BLaER1 treated with 17β-estradiol and CSF1 and Interleukin-3, amounts not matched to agents 10 nM and 100 nM (cell line): ENCODE results near the gene SMIM35.

Source experiments
- H3K27ac ChIP-seq, 11 experiments: shearing (Covaris generic); formaldehyde crosslinking; 2 replicates each; pipeline ENCODE4 v1.8.1; 2022
- H3K27me3 ChIP-seq, 11 experiments: shearing (Covaris generic); formaldehyde crosslinking; 2 replicates each; pipeline ENCODE4 v1.8.1; 2022
- H3K36me3 ChIP-seq, 11 experiments: shearing (Covaris generic); formaldehyde crosslinking; 2 replicates each; pipeline ENCODE4 v1.8.1; 2022
- H3K4me1 ChIP-seq, 10 experiments: shearing (Covaris generic); formaldehyde crosslinking; 2 replicates each; pipeline ENCODE4 v1.8.1; 2022
- H3K4me2 ChIP-seq, 11 experiments: shearing (Covaris generic); formaldehyde crosslinking; 2 replicates each; pipeline ENCODE4 v1.8.1; 2022
- H3K4me3 ChIP-seq, 10 experiments: shearing (Covaris generic); formaldehyde crosslinking; 2 replicates each; pipeline ENCODE4 v1.8.1; 2022
- H3K9ac ChIP-seq, 11 experiments: shearing (Covaris generic); formaldehyde crosslinking; 2 replicates each; pipeline ENCODE4 v1.8.1; 2022
- H3K9me3 ChIP-seq, 11 experiments: shearing (Covaris generic); formaldehyde crosslinking; replicated peaks in 1 of 11; 2 replicates each; pipeline ENCODE4 v1.8.1; 2022
- H4K20me1 ChIP-seq, 11 experiments: shearing (Covaris generic); formaldehyde crosslinking; 2 replicates each; pipeline ENCODE4 v1.8.1; 2022
- Cebpa-rat ChIP-seq, 11 experiments: shearing (Covaris generic); IDR thresholded peaks; 2 replicates each; pipeline ENCODE4 v1.8.1; 2022

SMIM35 gene

DNA sequence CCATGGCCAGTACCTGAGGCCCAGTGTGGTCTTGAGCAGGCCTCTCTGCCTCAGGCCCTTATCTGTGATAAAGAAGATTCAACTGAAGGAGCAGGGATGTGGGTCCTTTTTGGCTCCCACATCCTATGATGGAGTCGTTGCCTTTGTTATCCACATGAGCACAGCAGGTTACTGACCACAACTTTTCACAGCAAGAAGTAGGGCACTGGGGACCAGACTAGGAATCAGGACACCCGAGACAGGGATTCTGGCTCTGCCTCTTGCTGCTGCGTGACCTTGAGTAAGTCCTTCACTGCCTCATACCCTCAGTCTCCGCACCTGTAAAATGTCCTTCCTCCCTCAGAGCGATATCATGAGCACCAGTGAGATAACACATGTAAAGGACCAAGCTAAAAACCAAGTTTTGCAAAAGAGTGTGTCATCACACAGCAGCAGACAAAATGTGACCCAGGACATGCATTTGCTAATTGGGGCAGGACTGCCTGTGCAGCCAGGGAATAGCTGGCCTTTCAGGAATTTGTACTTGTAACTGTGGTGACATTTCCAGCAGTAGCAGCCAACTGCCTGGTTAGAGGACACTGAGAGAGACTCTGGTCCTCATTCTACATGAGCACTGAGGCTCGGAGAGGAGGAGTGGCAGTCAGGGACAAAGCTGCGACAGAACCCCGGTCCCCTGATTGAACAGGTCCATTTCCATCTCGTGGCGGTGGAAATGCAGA lies 13.2 kb upstream of the SMIM35 start:
- Histone ChIP-seq H3K9ac (no peak overlapping the region), H3K27me3 (no peaks in the 10 kb centered on the region), H4K20me1 (no peaks in the 10 kb centered on the region; a peak in 1 of 22 replicates), H3K4me2 (no peak overlapping the region), H3K4me3 (no peak overlapping the region), H3K4me1 (peaks cover 0 to 11% (median 7%) of the 10 kb centered on the region in 10 experiments; a peak in 6 of 20 replicates), H3K9me3 (no peaks in the 10 kb centered on the region), H3K27ac (no peak overlapping the region), H3K36me3 (no peaks in the 10 kb centered on the region)
- TF ChIP-seq Cebpa-rat (IDR thresholded peaks at IDR 0.05) = no peak

DNA sequence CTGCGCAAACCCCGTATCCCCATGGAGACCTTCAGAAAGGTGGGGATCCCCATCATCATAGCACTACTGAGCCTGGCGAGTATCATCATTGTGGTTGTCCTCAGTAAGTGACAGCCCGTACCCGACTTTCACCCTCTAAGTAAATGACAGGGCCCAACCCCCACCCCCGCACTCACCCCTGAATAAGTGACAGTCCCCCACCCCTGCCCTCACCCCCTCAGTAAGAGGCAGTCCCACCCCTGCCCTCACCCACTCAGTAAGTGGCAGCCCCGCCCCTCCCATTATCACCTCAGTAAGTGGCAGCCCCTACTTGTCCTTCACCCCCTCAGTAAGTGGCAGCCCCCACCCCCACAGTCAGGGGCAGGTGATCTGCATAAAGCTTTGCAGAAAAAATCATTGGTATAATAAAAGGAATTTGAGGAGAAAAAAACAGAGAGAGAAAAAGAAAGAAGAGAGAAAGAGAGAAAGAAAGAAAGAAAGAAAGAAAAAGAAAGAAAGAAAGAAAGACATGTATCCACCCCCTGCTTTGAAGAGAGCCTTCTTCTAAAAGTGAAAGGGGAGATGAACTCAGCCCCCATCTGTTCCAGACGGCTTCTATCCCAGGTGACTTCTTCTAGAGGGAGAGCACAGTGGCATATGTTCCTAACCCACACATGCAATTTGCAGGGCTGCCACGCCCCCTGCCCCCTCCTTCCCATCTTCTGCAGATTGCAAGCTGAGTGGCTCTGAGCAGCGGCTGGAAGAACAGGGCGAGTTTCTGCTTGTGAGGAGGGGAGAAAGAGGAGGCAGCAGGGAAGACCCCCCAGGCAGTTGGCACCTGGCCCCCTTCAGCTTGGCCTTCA lies 12.5 kb upstream of the SMIM35 start:
- Histone ChIP-seq H3K27me3 (no peaks in the 10 kb centered on the region), H4K20me1 (no peaks in the 10 kb centered on the region), H3K36me3 (no peaks in the 10 kb centered on the region), H3K4me3 (no peak overlapping the region), H3K4me1 (peaks cover 0 to 11% (median 7%) of the 10 kb centered on the region in 10 experiments; a peak in 6 of 20 replicates), H3K9ac (no peak overlapping the region), H3K4me2 (no peak overlapping the region), H3K9me3 (no peaks in the 10 kb centered on the region), H3K27ac (no peak overlapping the region)
- TF ChIP-seq Cebpa-rat (IDR thresholded peaks at IDR 0.05) = no peak

DNA sequence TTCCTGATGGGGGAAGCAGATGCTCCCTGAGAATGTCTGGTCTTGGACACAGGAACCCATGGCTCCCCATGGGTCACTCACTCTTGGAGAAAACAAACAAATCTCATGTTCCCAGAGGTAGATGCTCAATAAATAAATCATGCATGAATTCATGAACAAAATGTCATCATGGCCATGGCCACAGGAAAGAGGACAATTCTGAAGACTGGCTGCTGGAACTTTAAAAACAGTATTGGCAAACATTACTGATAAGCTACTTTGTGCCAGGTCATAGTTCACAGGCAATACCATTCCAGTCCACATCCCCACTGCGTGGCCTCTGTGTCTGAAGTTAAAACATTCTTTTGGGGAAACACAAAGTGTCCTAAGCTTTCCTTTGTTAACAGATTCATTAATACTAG lies 9.2 kb upstream of the SMIM35 start:
- H3K4me1 ChIP-seq = no peaks in the 10 kb centered on the region
- no peaks in the 10 kb centered on the region for H3K9me3 ChIP-seq
- no peaks in the 10 kb centered on the region for H3K36me3 ChIP-seq

DNA sequence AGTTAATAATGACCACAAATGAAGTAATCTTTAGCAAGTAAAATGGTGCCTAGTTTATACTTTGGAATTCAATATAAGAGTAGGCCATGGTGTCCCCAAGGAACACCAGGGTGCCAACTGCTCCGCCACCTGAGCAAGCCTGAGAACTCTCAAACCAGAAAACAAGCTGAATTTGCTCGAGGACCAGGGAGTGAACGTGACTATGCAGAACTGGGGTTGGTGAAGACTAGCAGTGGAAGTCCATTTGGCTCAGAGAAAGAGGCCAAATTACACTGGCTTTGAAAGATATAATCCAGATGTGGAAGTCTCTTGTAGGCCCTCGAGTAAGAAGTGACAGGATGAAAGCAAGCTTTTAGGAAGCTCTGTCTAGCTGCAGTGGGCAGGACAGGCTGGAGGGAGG lies 8.7 kb upstream of the SMIM35 start:
- no peak overlapping the region for H3K4me2 ChIP-seq

More for the DNA sequence above, 9.2 kb upstream of the SMIM35 start:
- no peak overlapping the region for H3K9ac ChIP-seq
- no peak overlapping the region for H3K27ac ChIP-seq
- H3K27me3 ChIP-seq = no peaks in the 10 kb centered on the region
- H4K20me1 ChIP-seq = no peaks in the 10 kb centered on the region
- H3K4me3 ChIP-seq = no peak overlapping the region
- H3K4me2 ChIP-seq = no peak overlapping the region
- no peak for TF ChIP-seq Cebpa-rat (IDR thresholded peaks at IDR 0.05)

DNA sequence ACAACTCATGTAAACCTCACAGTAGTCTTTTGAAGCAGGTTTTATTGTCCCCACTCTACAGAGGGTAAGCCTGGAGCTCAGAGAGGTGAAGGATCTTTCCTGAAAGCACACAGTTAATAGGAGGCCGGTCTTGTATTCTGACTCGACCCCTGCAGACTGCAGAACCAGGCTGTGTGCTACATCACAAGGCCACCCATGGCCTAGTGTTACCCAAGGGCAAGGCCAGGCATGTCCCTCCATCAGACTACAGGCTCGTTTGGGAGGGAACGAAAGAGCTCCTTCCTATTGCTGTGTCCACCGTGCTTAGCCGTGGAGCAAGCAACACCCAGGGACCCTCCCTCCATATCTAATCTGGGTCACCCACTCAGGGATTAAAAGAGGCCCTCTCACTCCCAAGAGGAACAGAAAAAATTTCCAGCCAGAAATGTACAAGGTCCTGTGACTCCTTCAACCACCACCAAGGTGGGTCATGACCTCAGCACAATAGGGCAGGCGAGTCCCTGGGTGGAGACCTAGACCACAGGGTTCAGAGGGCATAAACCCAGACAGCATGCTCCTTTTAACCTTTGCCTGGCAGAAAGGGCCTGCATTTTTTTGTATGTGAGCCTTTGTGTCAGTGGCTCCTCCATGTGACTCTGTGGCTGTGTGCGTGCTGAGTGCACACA lies 6.3 kb upstream of the SMIM35 start:
- Histone ChIP-seq H3K27me3 (no peaks in the 10 kb centered on the region), H3K27ac (no peak overlapping the region), H3K4me3 (no peak overlapping the region), H3K4me1 (peaks cover 5 to 12% (median 11%) of the 10 kb centered on the region in 10 experiments; a peak in 18 of 20 replicates), H3K36me3 (peaks cover 0 to 1% (median 0%) of the 10 kb centered on the region in 11 experiments; a peak in 1 of 22 replicates), H3K4me2 (no peak overlapping the region), H3K9me3 (peaks cover 4 to 15% (median 6%) of the 10 kb centered on the region in 11 experiments; a peak in 20 of 22 replicates), H3K9ac (no peak overlapping the region), H4K20me1 (no peaks in the 10 kb centered on the region)
- no peak for TF ChIP-seq Cebpa-rat (IDR thresholded peaks at IDR 0.05)

More for the DNA sequence above, 8.7 kb upstream of the SMIM35 start:
- no peaks in the 10 kb centered on the region for H3K36me3 ChIP-seq
- H3K27me3 ChIP-seq = no peaks in the 10 kb centered on the region
- H3K27ac ChIP-seq = no peak overlapping the region
- no peak overlapping the region for H3K4me3 ChIP-seq
- no peak for TF ChIP-seq Cebpa-rat (IDR thresholded peaks at IDR 0.05)
- no peaks in the 10 kb centered on the region for H3K4me1 ChIP-seq
- no peaks in the 10 kb centered on the region for H3K9me3 ChIP-seq
- H4K20me1 ChIP-seq = no peaks in the 10 kb centered on the region
- H3K9ac ChIP-seq = no peak overlapping the region

DNA sequence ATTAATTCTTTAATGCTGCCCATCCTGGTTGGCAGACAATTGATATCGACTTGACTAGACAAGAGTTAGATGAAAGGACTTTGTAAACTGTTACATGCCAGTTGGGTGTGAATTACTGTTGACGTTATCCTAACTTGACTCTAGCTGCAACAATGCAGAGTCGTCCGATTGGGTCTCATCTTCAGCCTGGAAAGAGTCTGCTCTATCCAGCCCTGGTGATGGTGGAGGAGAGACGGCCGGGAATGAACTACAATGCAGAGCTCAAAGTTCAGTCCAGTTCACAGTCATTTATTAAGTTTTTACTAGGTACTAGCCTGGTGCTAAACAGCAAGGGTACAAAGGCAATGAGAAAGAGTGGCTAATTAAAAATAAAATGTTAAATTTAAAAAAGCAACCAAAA lies 4.9 kb upstream of the SMIM35 start:
- peaks cover 0 to 7% (median 0%) of the 10 kb centered on the region in 11 experiments; a peak in 3 of 22 replicates for H3K36me3 ChIP-seq
- H3K27me3 ChIP-seq = no peaks in the 10 kb centered on the region
- H3K4me3 ChIP-seq = no peak overlapping the region
- no peak overlapping the region for H3K27ac ChIP-seq
- peaks cover 18 to 28% (median 19%) of the 10 kb centered on the region in 11 experiments for H3K9me3 ChIP-seq
- no peak for TF ChIP-seq Cebpa-rat (IDR thresholded peaks at IDR 0.05)
- no peak overlapping the region for H3K4me2 ChIP-seq
- H3K4me1 ChIP-seq = peaks cover 8 to 26% (median 18%) of the 10 kb centered on the region in 10 experiments; a peak in 18 of 20 replicates
- H3K9ac ChIP-seq = no peak overlapping the region
- no peaks in the 10 kb centered on the region for H4K20me1 ChIP-seq

DNA sequence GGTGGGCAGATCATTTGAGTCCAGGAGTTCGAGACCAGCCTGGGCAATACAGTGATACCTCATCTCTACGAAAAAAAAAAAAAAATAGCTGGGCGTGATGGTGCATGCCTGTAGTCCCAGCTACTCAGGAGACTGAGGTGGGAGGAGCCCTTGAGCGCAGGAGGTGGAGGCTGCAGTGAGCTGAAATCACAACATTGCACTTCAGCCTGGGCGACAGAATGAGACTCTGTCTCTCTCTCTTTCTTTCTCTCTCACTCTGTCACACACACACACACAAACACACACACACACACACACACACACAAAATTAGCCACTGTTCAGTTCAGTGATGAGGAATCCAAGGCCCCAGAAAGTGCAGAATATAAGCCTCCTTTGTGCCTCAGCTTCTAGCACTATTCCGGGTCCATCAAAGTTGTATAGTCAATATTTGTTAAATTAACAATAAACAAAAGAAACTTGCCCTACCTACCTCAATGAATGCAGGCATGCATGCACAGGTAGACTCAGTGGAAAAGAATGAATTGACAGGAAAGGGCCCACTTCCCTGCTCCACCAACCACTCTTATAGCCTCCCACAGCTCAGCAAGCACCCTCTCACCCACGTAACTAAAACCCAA lies 3.9 kb upstream of the SMIM35 start:
- H3K9me3 ChIP-seq = peaks cover 28 to 39% (median 30%) of the 10 kb centered on the region in 11 experiments
- no peak for TF ChIP-seq Cebpa-rat (IDR thresholded peaks at IDR 0.05)
- H4K20me1 ChIP-seq = no peaks in the 10 kb centered on the region

DNA sequence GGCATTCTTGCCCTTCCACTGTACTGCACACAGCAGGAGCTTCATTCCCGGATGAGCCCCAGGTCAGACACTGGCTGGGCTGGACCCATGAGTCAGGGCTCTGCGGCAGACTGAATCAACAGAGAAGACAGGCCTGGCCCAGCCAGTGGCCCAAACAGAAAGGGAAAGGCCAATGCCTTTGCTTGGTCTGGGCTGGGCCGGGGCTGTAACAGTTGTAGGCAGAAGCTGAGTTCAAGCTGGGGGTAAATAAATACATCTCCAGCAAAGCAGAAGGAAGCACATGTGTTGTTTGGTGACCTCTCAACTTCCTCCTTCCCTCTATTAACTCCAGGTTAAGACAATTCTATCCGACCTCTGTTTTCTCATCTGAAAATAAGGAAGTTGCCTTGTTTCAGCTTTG lies 1.8 kb upstream of the SMIM35 start:
- Histone ChIP-seq H3K27me3 (no peaks in the 10 kb centered on the region), H3K36me3 (peaks cover 0 to 7% (median 0%) of the 10 kb centered on the region in 11 experiments; a peak in 3 of 22 replicates), H3K9me3 (peaks cover 30 to 48% (median 33%) of the 10 kb centered on the region in 11 experiments), H4K20me1 (no peaks in the 10 kb centered on the region), H3K4me3 (no peak overlapping the region), H3K27ac (peak overlapping the region in 10 of 11 experiments; percentile 8 to 81 (median 66); a peak in 18 of 22 replicates), H3K4me1 (peaks cover 22 to 49% (median 32%) of the 10 kb centered on the region in 10 experiments), H3K4me2 (peak overlapping the region; percentile 38 to 79 (median 67); a peak in 19 of 22 replicates), H3K9ac (peak overlapping the region in 3 of 11 experiments; percentile 28 to 47 (median 46); a peak in 6 of 22 replicates)
- TF ChIP-seq Cebpa-rat (IDR thresholded peaks at IDR 0.05) = no peak

More for the DNA sequence above, 3.9 kb upstream of the SMIM35 start:
- H3K27me3 ChIP-seq = no peaks in the 10 kb centered on the region
- H3K27ac ChIP-seq = no peak overlapping the region
- H3K4me3 ChIP-seq = no peak overlapping the region
- H3K36me3 ChIP-seq = peaks cover 0 to 7% (median 0%) of the 10 kb centered on the region in 11 experiments; a peak in 3 of 22 replicates
- no peak overlapping the region for H3K4me2 ChIP-seq
- no peak overlapping the region for H3K9ac ChIP-seq
- H3K4me1 ChIP-seq = peaks cover 8 to 30% (median 19%) of the 10 kb centered on the region in 10 experiments; a peak in 18 of 20 replicates
